HepG2 (cell line): ENCODE results near the gene MMP24OS. TPM values are rescaled to one million over a fixed set of nuclear protein-coding genes. Genes with fewer than 3 reads are reported as not detected.

Source experiments
- AHR ChIP-seq: IDR thresholded peaks from 2 replicates; pipeline ENCODE4 v1.6.1; 2018; ENCODE audit warnings: missing genetic modification reagents, missing compliant biosample characterization
- GPN1 ChIP-seq: sonication (generic); formaldehyde crosslinking; IDR thresholded peaks from 2 replicates; pipeline ENCODE4 v1.5.1; 2020; ENCODE audit warnings: missing genetic modification reagents, borderline replicate concordance
- GTF2F1 ChIP-seq: fragments of 150-350 bp; IDR thresholded peaks from 2 replicates; pipeline ENCODE4 v1.6.1; 2014; ENCODE audit warnings: low read length
- JARID2 ChIP-seq: sonication (generic); formaldehyde crosslinking; IDR thresholded peaks from 2 replicates; pipeline ENCODE4 v1.8.1; 2023; ENCODE audit warnings: missing genetic modification reagents, inconsistent platforms; ENCODE audit not compliant: insufficient replicate concordance
- POLR2A ChIP-seq, 2 experiments: IDR thresholded peaks; 2 replicates each; pipeline ENCODE4 v1.6.1; 2011; ENCODE audit warnings: low read depth in 2 of 2, low read length in 2 of 2, mild to moderate bottlenecking in 1 of 2, moderate library complexity in 1 of 2; ENCODE audit not compliant: insufficient read depth in 1 of 2
- RARG ChIP-seq: sonication (generic); formaldehyde crosslinking; IDR thresholded peaks from 2 replicates; pipeline ENCODE4 v1.4.0; 2020; ENCODE audit warnings: low read depth, mild to moderate bottlenecking, missing genetic modification reagents
- RBM22 ChIP-seq: fragments of 200-400 bp; formaldehyde crosslinking; optimal IDR thresholded peaks from 2 replicates; pipeline ENCODE3; 2017; ENCODE audit warnings: mild to moderate bottlenecking, low read length, moderate library complexity
- SAP130 ChIP-seq: IDR thresholded peaks from 2 replicates; pipeline ENCODE4 v1.6.1; 2016; ENCODE audit warnings: low read depth
- SSRP1 ChIP-seq: IDR thresholded peaks from 2 replicates; pipeline ENCODE4 v1.6.1; 2016; ENCODE audit warnings: control low read depth
- TARDBP ChIP-seq: sonication (generic); formaldehyde crosslinking; IDR thresholded peaks from 2 replicates; pipeline ENCODE4 v1.8.0; 2022; ENCODE audit warnings: mild to moderate bottlenecking, missing genetic modification reagents
- TBP ChIP-seq: sonication (generic); formaldehyde crosslinking; IDR thresholded peaks from 2 replicates; pipeline ENCODE4 v1.5.0; 2020; ENCODE audit warnings: missing genetic modification reagents
- ZNF143 ChIP-seq: sonication (generic); formaldehyde crosslinking; IDR thresholded peaks from 2 replicates; pipeline ENCODE4 v1.4.0; 2020; ENCODE audit warnings: missing genetic modification reagents
- ZNF430 ChIP-seq: sonication (generic); formaldehyde crosslinking; IDR thresholded peaks from 2 replicates; pipeline ENCODE4 v1.9.0; 2021; ENCODE audit warnings: mild to moderate bottlenecking, missing genetic modification reagents
- ZNF44 ChIP-seq: sonication (generic); formaldehyde crosslinking; IDR thresholded peaks from 2 replicates; pipeline ENCODE4 v1.5.1; 2020; ENCODE audit warnings: mild to moderate bottlenecking, missing genetic modification reagents
- ZNF547 ChIP-seq: sonication (generic); formaldehyde crosslinking; IDR thresholded peaks from 2 replicates; pipeline ENCODE4 v1.5.1; 2020; ENCODE audit warnings: mild to moderate bottlenecking, missing genetic modification reagents
- ZNF775 ChIP-seq: sonication (generic); formaldehyde crosslinking; IDR thresholded peaks from 2 replicates; pipeline ENCODE4 v1.4.0; 2020; ENCODE audit warnings: missing genetic modification reagents, mild to moderate bottlenecking, moderate library complexity, borderline replicate concordance
- ZNF776 ChIP-seq: sonication (generic); formaldehyde crosslinking; IDR thresholded peaks from 2 replicates; pipeline ENCODE4 v1.4.0; 2020; ENCODE audit warnings: mild to moderate bottlenecking, missing genetic modification reagents
- ZNF784 ChIP-seq: sonication (generic); formaldehyde crosslinking; IDR thresholded peaks from 2 replicates; pipeline ENCODE4 v1.5.1; 2020; ENCODE audit warnings: missing genetic modification reagents, mild to moderate bottlenecking, borderline replicate concordance
- ZNF800 ChIP-seq: sonication (generic); formaldehyde crosslinking; IDR thresholded peaks from 2 replicates; pipeline ENCODE4 v1.4.0; 2020; ENCODE audit warnings: missing genetic modification reagents
- ZSCAN20 ChIP-seq: sonication (generic); formaldehyde crosslinking; IDR thresholded peaks from 2 replicates; pipeline ENCODE4 v1.4.0; 2020; ENCODE audit warnings: missing genetic modification reagents, mild to moderate bottlenecking, borderline replicate concordance
- polyA plus RNA-seq, 8 experiments: library from polyadenylated mRNA; depleted of rRNA in 3 of 8; stranded (reverse) in 7 of 8; unstranded in 1 of 8; fragments of >200 nt; fragmentation: Illumina TruSeq in 4 of 8; extraction: Trizol in 4 of 8; gene quantifications; 2 replicates each; pipeline versions ENCODE4 v1.2.1 to v1.2.3, GENCODE V29; 2011 to 2016; ENCODE audit warnings: low read depth in 4 of 8, missing spikeins in 1 of 8, mixed read lengths in 1 of 8; ENCODE audit not compliant: insufficient read depth in 1 of 8
- total RNA-seq, 5 experiments: library from RNA; depleted of rRNA; stranded (reverse); fragments of >200 nt; fragmentation: Illumina TruSeq; extraction: Trizol; gene quantifications; 2 replicates each; pipeline ENCODE4 v1.2.3, GENCODE V29; 2016; ENCODE audit warnings: low read depth in 1 of 5
- TF ChIP-seq, protein P1 (sequence below): sonication (generic); formaldehyde crosslinking; conservative IDR thresholded peaks from 2 replicates; pipeline ENCODE4 v1.5.0; 2020; ENCODE audit warnings: missing genetic modification reagents
- TF ChIP-seq, protein P2 (sequence below): sonication (generic); formaldehyde crosslinking; IDR thresholded peaks from 2 replicates; pipeline ENCODE4 v1.9.0; 2021; ENCODE audit warnings: missing genetic modification reagents, mild to moderate bottlenecking, borderline replicate concordance

MMP24OS gene
- total and polyA plus RNA-seq, 2 of the 13 experiments (the other 11 are each of a cell fraction or from before 2014, with no cell fraction given) = 6.0 to 8.5 TPM

- TF ChIP-seq, protein P1, sequence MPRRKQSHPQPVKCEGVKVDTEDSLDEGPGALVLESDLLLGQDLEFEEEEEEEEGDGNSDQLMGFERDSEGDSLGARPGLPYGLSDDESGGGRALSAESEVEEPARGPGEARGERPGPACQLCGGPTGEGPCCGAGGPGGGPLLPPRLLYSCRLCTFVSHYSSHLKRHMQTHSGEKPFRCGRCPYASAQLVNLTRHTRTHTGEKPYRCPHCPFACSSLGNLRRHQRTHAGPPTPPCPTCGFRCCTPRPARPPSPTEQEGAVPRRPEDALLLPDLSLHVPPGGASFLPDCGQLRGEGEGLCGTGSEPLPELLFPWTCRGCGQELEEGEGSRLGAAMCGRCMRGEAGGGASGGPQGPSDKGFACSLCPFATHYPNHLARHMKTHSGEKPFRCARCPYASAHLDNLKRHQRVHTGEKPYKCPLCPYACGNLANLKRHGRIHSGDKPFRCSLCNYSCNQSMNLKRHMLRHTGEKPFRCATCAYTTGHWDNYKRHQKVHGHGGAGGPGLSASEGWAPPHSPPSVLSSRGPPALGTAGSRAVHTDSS (CRISPR knock-in tag) = no peak
- TF ChIP-seq ZNF143 = peak; percentile 20; the same call in 1 of the 2 replicates
- TF ChIP-seq RBM22 = peak; percentile 12
- TF ChIP-seq SSRP1 (CRISPR knock-in tag) = peak; percentile 97
- peak; percentile 68; the same call in 1 of the 2 replicates for TF ChIP-seq TARDBP (CRISPR knock-in tag)
- TF ChIP-seq POLR2A (IDR thresholded peaks at IDR 0.05; ENCODE audit: insufficient read depth in 1 of 2, low read depth in 2 of 2, low read length in 2 of 2) = peak in 1 of 2 experiments; percentile 70; a peak in 2 of 4 replicates
- peak; percentile 60 for TF ChIP-seq AHR
- peak; percentile 79; the same call in 1 of the 2 replicates for TF ChIP-seq ZNF430 (CRISPR knock-in tag)
- peak; percentile 88 for TF ChIP-seq SAP130 (CRISPR knock-in tag)
- no peak for TF ChIP-seq ZNF44 (CRISPR knock-in tag)
- TF ChIP-seq ZNF775 (CRISPR knock-in tag) = 0 out of 2 replicates have a peak, but pooled peaks have one; percentile 26
- no peak; the same call in 1 of the 2 replicates for TF ChIP-seq ZNF784 (CRISPR knock-in tag)
- TF ChIP-seq GTF2F1 = no peak
- TF ChIP-seq GPN1 (CRISPR knock-in tag) = no peak; the same call in 1 of the 2 replicates
- TF ChIP-seq ZNF800 (CRISPR knock-in tag) = 0 out of 2 replicates have a peak, but pooled peaks have one; percentile 19
- no peak for TF ChIP-seq ZNF776 (CRISPR knock-in tag)
- no peak for TF ChIP-seq TBP (CRISPR knock-in tag)
- TF ChIP-seq ZNF547 = no peak; the same call in 1 of the 2 replicates
- TF ChIP-seq JARID2 (CRISPR knock-in tag) = no peak
- TF ChIP-seq, protein P2, sequence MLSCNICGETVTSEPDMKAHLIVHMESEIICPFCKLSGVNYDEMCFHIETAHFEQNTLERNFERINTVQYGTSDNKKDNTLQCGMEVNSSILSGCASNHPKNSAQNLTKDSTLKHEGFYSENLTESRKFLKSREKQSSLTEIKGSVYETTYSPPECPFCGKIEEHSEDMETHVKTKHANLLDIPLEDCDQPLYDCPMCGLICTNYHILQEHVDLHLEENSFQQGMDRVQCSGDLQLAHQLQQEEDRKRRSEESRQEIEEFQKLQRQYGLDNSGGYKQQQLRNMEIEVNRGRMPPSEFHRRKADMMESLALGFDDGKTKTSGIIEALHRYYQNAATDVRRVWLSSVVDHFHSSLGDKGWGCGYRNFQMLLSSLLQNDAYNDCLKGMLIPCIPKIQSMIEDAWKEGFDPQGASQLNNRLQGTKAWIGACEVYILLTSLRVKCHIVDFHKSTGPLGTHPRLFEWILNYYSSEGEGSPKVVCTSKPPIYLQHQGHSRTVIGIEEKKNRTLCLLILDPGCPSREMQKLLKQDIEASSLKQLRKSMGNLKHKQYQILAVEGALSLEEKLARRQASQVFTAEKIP (CRISPR knock-in tag) = no peak
- TF ChIP-seq ZSCAN20 (CRISPR knock-in tag) = no peak
- no peak for TF ChIP-seq RARG (CRISPR knock-in tag)
Observed at GRCh38 chr20:35286077-35286898, 8.4 kb upstream of the MMP24OS start (continued).
